Osteoblast (primary cell): ENCODE results near the gene SH2D2A. TPM values are rescaled to one million over a fixed set of nuclear protein-coding genes. Genes with fewer than 3 reads are reported as not detected.

Experiments
- DNase-seq: peaks from one replicate; pipeline ENCODE4 v3.0.0; 2011; ENCODE audit warnings: low spot score, mixed read lengths; ENCODE audit not compliant: insufficient read length; ENCODE audit errors: missing footprints
- H2AFZ ChIP-seq: 2 replicates; pipeline ENCODE4 v1.6.0; 2011; ENCODE audit warnings: mild to moderate bottlenecking, low read length
- H3K27ac ChIP-seq: 2 replicates; pipeline ENCODE4 v1.5.1; 2011; ENCODE audit warnings: mild to moderate bottlenecking, low read depth, low read length, moderate library complexity
- H3K27me3 ChIP-seq: 2 replicates; pipeline ENCODE4 v1.6.0; 2012; ENCODE audit warnings: mild to moderate bottlenecking, control low read depth, inconsistent platforms, low read length, moderate library complexity; ENCODE audit not compliant: insufficient read depth
- H3K36me3 ChIP-seq: 2 replicates; pipeline ENCODE4 v1.5.1; 2011; ENCODE audit warnings: mild to moderate bottlenecking, low read length, control low read depth, moderate library complexity; ENCODE audit not compliant: insufficient read depth
- H3K4me1 ChIP-seq: 2 replicates; pipeline ENCODE4 v1.5.1; 2011; ENCODE audit warnings: mild to moderate bottlenecking, low read length, control low read depth, moderate library complexity; ENCODE audit not compliant: insufficient read depth
- H3K4me2 ChIP-seq: 2 replicates; pipeline ENCODE4 v1.6.0; 2011; ENCODE audit warnings: mild to moderate bottlenecking, low read length; ENCODE audit not compliant: insufficient read depth
- H3K4me3 ChIP-seq: fragments of 200-600 bp; sonication (generic); 3 replicates; pipeline ENCODE4 v1.5.1; 2012; ENCODE audit warnings: mild to moderate bottlenecking, low read length, inconsistent platforms; ENCODE audit not compliant: insufficient read depth
- H3K79me2 ChIP-seq: 2 replicates; pipeline ENCODE4 v1.6.0; 2012; ENCODE audit warnings: mild to moderate bottlenecking, low read length, control low read depth, inconsistent platforms; ENCODE audit not compliant: insufficient read depth
- H3K9me3 ChIP-seq: 2 replicates; pipeline ENCODE4 v1.5.1; 2011; ENCODE audit warnings: low read depth, low read length, control low read depth
- H4K20me1 ChIP-seq: 2 replicates; pipeline ENCODE4 v1.6.0; 2012; ENCODE audit warnings: mild to moderate bottlenecking, low read length, control low read depth; ENCODE audit not compliant: insufficient read depth
- total RNA-seq: library from RNA; depleted of rRNA; stranded (reverse); fragments of >200 nt; gene quantifications from 2 replicates; pipeline ENCODE4 v1.2.3, GENCODE V29; 2012
- TF ChIP-seq, protein P1 (sequence below): IDR thresholded peaks from 2 replicates; pipeline ENCODE4 v1.5.1; 2011; ENCODE audit warnings: mild to moderate bottlenecking, low read depth, low read length, moderate library complexity; ENCODE audit errors: extremely low read depth

Gene SH2D2A
- total RNA-seq, 1 donor = 0.36 TPM

DNA sequence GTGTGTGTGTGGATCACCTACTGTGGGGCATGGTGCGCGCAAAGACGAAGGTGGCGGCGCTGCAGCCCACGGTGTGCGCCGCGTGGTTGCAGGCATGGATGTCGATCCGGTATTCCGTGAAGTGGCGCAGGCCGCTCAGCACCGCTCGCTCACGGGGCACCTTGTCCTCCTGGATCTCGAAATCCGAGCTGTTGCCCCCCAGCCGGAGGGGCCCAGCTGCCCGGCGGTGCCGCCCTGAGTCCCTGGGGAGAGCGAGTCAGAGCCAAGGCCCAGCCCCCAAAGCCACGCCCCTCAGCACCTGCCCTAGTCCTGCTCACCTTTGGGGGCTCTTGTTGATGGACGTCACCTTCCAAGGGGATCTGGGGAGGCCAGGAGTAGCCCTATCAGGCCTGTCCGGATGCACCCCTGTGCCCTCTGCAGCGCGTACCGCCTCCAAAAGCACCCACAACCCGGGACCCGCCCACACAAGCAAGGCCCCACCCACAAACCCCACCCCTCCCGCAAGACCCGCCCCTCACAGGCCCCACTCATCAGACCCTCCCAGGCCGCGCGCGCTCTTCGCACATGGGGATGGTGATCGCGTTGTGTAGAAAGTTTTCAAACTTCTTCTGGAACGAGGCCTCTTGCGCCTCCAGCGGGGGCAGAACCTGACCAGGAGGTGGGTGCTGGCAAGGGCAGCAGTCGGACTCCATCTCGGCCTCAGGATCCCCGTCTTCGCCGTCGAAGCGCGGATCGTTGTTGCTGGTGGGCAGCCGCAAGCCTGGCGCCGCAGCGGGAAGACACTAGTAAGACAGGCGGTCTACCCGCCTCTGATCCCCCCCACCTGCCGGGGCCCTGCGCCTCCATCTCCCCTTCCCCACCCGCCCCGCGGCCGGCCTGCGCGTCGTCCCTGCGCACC, 28.7 kb upstream of the SH2D2A start:
- Histone ChIP-seq H3K4me3 (no peak overlapping the region), H3K36me3 (no peaks in the 10 kb centered on the region), H3K4me1 (no peaks in the 10 kb centered on the region), H3K9me3 (no peaks in the 10 kb centered on the region), H3K79me2 (no peaks in the 10 kb centered on the region), H3K27ac (no peak overlapping the region), H3K4me2 (no peak overlapping the region), H3K27me3 (peaks cover 48% of the 10 kb centered on the region), H2AFZ (no peak overlapping the region), H4K20me1 (no peaks in the 10 kb centered on the region)
- TF ChIP-seq, protein P1, sequence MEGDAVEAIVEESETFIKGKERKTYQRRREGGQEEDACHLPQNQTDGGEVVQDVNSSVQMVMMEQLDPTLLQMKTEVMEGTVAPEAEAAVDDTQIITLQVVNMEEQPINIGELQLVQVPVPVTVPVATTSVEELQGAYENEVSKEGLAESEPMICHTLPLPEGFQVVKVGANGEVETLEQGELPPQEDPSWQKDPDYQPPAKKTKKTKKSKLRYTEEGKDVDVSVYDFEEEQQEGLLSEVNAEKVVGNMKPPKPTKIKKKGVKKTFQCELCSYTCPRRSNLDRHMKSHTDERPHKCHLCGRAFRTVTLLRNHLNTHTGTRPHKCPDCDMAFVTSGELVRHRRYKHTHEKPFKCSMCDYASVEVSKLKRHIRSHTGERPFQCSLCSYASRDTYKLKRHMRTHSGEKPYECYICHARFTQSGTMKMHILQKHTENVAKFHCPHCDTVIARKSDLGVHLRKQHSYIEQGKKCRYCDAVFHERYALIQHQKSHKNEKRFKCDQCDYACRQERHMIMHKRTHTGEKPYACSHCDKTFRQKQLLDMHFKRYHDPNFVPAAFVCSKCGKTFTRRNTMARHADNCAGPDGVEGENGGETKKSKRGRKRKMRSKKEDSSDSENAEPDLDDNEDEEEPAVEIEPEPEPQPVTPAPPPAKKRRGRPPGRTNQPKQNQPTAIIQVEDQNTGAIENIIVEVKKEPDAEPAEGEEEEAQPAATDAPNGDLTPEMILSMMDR = no peak
- DNase-seq = peak; percentile 59

DNA sequence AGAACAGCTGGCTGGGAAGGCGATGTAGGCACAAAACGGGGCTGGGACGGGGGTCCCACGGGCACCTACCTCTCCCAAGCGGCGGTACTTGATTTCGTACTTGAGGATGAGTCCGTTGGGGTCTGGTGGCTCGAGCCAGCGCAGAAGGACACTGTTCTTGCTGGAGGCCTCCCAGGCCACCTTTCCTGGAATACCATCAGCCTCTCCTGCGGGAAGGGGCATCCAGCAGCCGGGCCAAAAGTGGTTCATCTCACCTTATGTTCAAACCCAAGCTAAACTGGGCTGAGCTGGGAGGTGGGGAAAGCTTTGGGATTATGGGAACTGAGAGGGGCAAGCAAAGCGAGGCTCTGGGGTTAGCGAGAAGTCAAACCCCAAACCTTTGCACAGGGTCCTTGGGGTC, 28.0 kb upstream of the SH2D2A start:
- TF ChIP-seq, protein P1 = no peak
- no peaks in the 10 kb centered on the region for H3K4me1 ChIP-seq
- H4K20me1 ChIP-seq = no peaks in the 10 kb centered on the region
- H2AFZ ChIP-seq = no peak overlapping the region
- no peak overlapping the region for H3K4me3 ChIP-seq
- H3K27ac ChIP-seq = no peak overlapping the region
- no peak overlapping the region for H3K4me2 ChIP-seq
- peaks cover 48% of the 10 kb centered on the region for H3K27me3 ChIP-seq
- no peaks in the 10 kb centered on the region for H3K79me2 ChIP-seq
- H3K36me3 ChIP-seq = no peaks in the 10 kb centered on the region
- no peaks in the 10 kb centered on the region for H3K9me3 ChIP-seq
- peak; percentile 50 for DNase-seq

DNA sequence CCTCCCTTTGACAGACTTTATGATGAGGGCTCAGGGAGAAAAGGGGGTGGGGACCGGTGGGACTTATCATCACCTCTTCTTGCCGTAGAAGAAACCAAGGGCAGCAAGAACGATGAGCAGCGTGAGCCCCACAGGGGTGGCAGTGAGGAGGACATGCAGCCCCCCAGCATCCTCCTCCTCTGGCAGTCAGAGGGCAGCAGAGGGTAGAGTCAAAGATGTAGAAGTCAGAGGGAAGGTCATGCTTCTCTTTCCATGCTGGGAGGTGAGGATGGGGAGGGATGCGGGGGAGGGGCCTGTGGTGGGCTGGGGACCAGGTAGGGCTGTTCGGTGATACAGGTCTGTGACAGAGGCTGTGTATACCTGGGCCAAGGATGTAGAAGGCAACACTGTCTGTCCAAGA, 27.5 kb upstream of the SH2D2A start:
- H3K9me3 ChIP-seq = no peaks in the 10 kb centered on the region
- peaks cover 47% of the 10 kb centered on the region for H3K27me3 ChIP-seq
- H3K36me3 ChIP-seq = no peaks in the 10 kb centered on the region

More for the DNA sequence above, 27.5 kb upstream of the SH2D2A start:
- Histone ChIP-seq H3K79me2 (no peaks in the 10 kb centered on the region), H3K27ac (no peak overlapping the region), H3K4me3 (no peak overlapping the region), H4K20me1 (no peaks in the 10 kb centered on the region), H3K4me1 (no peaks in the 10 kb centered on the region), H3K4me2 (no peak overlapping the region), H2AFZ (no peak overlapping the region)
- no peak for DNase-seq
- TF ChIP-seq, protein P1 = no peak
